ENCODE data around the gene STMP1. TPM values are rescaled to one million over a fixed set of nuclear protein-coding genes. Genes with fewer than 3 reads are reported as not detected.
"Not testable (repeated sequence)": the region's sequence is repeated elsewhere in the genome, so short reads cannot be mapped to it uniquely, and the experiment has no call there.

STMP1 gene
- total RNA-seq, result 6.6 and 8.0 TPM in 2 replicates

DNA sequence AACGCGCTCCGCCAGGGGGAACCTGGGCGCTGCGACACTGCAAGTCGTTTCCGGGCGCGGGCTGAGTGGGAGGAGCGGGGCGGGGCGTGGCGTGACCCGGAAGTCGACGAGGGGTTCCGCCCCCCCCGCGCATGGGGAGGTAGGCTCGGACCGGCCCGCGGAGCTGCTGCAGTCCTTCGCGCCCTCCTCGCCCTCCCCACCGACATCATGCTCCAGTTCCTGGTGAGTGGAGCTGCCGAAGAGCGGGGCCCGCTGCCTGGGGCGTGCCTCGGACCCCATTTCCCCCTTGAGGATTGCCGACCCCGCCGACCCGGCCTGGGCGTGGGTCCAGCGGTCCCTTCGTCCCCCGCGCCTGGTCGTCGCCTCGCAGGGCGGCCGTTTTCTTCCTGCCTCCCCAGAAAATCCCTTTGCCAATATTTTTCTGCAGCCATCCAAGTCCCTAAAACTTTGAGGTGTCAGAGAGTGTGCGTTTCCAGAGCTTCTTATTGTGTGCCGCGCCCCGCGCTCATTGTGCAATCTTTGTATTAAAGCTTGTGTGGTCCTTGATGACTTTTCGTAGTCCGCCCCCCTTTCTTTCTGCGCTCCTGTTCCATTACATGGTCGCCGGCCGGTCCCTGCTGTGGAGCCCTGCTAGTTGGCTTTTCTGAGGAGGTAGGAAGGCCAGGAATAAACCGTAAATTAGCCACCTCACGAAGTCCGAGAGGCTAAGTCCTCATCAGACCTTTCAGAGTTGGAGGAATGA, at the start of gene STMP1:
Gene STMP1, plus strand, starts transcription at position 142 of the 742 bp plus-strand sequence.
- DNase-seq (ENCODE audit: low read depth, low spot score), result peak; percentile 86

DNA sequence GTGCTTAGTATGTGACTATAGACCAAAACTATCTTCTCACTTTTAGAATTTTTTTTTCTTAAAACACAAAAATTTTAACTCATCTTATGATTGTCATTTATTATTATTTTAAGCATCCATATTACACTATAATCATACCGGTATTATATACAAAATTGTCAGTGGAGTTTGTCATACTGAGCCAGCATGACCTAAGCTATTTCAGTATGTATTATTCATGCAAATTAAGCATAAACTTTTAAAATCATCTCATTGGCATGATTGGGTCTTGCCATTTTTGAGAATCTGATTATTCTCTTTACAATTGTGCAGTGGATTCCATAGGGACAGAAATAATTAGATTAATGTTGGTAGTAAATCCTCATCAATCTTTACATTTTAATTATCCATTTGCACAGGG, 46.2 kb upstream of the STMP1 start:
- DNase-seq (ENCODE audit: low read depth, low spot score), result no peak

DNA sequence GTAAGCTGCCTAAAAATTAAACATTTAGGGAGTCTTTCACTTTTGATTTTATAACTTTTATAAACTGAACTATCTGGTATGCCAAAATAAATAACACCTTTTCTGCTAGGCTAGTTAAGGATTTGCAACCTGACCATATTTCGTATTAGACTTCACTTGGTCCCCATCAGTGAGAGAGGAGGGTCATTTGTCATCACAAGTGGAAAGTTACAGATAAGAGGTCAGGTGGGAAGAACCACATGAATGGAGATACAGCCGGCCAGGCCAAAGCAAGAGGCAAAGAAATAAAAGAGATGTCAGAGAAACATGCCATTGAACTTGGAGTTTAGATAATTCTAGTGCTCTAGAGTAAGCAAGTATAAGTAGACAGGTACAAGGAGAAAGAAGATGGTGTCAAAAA, 44.5 kb upstream of the STMP1 start:
- no peak for DNase-seq (ENCODE audit: low read depth, low spot score)

DNA sequence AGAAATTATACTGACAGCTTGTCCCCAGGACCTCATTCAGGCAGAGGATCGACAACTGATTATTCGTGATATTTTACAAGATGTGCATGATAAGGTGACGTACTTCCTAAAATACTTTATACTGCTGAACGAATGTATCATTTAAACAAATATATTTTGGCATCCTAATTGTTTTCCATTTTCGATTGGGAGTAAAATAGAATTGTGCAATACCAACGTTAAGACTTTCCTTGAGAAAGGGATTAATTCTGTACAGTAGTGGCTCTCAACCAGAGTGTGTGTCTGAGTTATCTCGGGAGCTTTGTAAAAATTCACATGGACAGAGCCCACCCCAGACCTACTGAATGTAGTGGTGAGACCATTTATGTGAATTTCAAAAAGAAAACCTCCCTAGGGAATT, 43.8 kb upstream of the STMP1 start:
- no peak for DNase-seq (ENCODE audit: low read depth, low spot score)

DNA sequence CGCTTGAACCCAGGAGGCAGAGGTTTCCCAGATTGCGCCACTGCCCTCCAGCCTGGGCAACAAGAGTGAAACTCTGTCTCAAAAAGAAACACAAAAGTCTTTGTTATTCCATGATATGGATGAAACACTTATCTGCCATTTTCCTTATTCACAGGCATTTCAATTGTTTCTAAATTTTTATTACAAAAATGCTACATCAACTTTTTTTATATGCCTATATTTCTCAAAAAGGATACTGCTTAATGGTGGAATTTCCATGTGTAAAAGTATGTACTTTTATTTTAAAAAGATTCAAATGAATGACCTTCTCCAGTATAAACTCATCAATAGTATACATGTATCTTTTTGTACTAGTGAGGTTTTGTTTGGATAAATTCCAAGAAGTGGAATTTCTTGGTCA, 41.9 kb upstream of the STMP1 start:
- no peak for DNase-seq (ENCODE audit: low read depth, low spot score)

DNA sequence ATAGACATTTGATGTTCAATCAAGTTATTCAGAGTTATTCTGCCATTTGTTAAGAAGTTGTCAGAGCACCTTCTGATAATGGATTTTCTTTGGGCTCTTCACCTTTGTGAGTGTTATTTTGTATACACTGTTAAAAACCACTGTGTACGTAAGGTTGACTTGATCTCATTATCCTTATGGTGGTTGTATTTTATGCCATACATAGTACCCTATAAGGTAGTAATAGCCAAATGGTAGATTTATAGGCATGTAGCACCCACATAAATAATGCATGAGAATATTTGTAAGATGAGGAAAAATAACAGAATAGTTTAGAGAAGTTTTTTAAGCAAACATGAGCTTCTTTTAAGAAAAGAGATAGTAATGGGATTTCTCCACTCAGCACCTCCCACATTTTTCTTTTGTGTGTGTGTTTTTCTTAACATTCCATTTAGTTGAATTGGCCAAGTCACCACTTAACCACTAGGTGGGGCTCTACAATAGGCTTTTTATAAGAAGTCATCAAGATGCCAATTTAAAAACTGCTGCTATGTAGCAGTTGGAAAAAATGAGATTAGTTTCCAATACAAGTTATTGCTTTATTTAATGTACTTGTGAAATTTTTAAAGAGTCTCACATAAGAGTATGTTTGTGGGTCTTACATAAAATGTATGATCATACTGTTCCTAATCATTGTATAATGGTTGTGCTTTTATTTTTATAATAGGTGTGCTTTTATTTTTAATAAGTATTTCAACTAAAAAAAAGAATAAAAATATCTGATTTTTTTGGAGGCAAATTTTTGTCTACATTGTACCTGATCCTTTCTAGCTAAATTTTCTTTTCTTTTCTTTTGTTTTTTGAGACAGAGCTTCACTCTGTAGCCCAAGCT, 41.1 kb upstream of the STMP1 start:
- DNase-seq (ENCODE audit: low read depth, low spot score), result peak; percentile 57

DNA sequence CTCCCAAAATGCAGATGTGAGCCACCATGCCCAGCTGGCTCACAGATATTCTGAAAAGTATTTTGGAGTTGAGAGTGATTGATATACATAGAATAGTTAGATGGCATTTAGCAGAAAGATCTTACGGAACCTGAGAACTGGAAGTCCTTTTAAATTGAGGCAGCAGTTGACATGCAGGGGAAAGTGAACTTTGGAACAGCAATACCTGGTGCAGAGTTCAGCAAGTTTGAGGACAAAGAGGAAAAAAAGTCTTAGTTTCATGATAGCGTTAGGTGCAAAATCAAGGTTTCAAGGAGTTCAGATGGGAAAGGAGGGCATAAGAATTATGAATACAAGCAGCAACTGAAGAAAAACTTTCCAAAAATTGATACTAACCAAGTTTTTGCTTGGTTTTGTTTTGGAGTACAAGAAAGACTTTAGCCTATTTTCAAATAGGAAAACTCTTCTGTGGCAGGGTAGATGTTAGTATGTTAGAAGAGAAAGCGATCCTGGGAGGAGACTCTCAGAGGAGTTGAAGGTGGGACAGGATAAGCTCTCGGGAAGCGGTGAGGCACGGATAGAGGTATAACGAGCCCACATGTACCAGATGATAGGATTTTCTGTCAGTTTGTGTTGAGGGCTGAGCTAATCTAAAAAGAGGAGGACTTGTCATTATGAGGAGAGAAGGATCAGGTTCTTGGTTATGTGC, 28.0 kb upstream of the STMP1 start:
- DNase-seq (ENCODE audit: low read depth, low spot score), result no peak

DNA sequence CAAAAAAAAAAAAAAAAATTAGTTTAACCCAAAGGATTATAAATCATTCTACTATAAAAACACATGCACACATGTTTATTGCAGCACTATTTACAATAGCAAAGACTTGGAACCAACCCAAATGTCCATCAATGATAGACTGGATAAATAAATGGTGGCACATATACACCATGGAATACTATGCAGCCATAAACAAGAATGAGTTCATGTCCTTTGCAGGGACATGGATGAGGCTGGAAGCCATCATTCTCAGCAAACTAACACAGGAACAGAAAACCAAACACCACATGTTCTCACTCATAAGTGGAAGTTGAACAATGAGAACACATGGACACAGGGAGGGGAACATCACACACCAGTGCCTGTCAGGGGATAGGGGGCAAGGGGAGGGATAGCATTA, 22.6 kb upstream of the STMP1 start:
- not testable (repeated sequence) for DNase-seq (ENCODE audit: low read depth, low spot score)

DNA sequence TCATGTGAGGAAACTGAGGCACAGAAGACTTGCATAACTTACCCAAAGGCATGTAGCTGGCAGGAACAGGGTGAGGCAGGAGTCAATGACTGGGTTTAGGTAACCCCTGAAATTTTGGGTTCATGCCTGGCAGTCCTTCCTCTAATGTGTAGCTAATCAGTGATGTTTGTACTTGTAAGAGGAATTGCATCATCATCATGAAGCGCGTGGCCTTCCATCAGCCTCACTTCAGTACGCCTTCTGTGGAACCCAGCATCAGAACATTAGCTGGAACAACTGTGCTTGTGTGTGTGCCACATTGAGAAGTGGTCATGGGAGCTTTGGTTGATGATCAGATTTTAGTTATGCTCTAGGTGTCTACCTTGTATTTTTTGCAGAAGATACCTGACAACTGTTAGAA, 18.2 kb upstream of the STMP1 start:
- DNase-seq (ENCODE audit: low read depth, low spot score), result no peak

DNA sequence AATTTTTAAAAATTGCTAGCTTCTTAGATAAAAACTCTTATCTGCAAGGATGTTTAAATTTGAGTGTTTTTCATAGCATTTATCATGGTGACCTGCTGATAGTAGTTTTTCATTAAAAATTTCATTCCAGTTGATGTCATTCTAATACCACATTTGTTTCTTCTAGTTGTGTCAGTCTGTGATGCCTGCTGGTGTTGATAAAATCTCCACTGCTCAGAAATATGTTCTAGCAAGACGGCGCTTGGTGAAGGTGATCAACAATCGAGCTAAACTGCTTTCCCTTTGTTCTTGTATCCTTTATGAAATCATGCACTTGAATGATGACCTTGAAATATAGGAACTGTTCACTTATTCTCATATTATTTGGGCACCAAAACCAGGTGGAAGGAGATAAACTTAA, 17.6 kb upstream of the STMP1 start:
- DNase-seq (ENCODE audit: low read depth, low spot score), result no peak

DNA sequence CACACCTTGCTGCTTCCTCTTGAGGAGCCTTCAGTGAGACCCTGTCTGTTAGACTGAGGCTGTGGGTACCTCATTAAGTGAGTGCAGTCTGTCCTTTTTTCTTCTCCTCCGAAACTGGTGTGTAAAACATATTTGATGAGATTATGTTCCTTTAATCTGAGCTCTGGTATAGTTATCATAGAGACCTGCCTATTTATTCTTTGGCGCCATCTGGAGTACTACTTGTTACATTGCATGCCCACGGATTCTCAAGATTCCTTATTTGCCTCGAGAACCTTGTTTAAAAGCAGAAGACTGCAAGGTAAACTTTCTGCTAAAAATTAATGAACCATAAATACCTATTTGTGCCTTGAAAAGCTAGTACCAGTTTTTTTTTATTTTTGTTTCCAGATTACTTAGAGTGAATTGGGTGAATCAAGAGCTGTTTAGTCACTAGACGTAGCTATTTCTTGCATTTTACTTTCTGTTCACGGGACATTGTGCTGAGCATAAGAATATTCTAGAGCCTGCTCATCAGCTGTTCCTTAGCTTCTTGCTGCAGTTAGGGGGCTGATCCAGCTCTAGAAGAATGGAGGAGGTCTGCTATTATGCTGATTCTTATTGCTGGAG, 16.9 kb upstream of the STMP1 start:
- no peak for DNase-seq (ENCODE audit: low read depth, low spot score)

DNA sequence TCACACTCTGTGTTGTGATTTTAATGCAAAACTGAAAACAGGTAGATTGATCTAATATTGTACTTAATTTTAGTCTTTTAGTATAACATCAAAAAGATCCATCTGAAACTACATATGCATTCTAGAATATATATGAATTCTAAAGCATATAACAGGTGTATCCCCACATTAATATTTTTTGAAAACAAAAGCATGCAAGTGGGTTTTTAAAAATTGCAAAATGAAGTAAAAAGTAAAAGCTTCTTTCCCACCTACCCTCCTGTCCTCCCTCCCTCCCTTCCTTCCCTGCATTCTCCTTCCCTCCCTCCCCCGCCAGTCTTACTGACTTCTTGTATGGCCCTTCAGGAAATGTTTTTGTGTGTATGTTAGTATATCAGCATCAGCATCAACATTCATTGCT, 14.6 kb upstream of the STMP1 start:
- no peak for DNase-seq (ENCODE audit: low read depth, low spot score)

DNA sequence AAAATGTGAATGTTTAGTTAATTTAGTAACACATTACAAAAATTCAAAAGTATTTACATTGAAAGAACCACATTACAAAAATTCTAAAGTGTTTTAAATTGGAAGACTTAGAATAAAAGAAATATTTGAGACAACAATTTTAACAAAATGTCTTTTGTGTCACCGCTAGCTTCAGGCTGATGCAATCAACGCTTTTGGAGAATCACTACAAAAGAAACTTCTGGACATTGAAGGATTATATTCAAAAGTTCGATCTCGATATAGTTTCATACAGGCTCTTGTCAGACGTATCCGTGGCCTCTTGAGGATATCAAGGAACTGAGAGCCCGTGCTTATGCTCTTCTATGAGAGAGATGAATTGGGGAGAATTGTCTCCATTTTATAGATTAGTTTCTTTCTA, 14.1 kb upstream of the STMP1 start:
- DNase-seq (ENCODE audit: low read depth, low spot score), result no peak

DNA sequence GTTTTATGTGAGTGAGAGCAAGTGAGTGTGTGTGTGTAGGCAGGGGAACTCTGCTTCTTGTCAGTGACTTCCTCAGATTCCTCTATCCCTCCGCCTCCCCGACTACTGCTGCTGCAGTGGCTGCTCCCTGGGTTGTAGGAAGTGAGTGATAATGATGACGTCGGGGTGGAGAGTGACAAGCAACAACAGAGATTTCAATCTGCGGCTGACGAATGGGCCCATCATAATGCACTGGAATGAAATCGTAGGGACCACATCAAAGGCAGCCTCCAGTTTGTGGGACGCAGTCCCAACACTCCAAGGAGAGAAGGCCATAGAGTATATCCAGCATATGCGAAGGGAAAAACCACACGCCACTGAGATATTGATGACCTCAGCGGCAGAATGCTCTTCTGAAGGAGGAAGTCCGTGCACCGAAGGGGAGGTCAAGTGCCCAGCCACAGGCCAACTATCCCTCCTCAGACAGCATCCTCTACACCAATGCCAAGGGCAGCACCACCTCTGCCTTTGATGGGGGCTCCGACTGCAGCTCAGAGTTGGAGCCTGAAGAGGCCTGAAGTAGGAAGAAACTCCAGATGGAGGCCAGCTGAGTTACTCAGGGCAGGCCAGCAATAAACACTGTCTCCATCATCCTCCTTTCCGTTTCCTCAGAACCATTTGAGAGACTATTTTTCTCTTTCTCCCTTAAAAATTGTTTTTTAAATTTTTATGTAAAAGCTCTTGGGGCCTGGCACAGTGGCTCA, 11.3 kb upstream of the STMP1 start:
- no peak for DNase-seq (ENCODE audit: low read depth, low spot score)

DNA sequence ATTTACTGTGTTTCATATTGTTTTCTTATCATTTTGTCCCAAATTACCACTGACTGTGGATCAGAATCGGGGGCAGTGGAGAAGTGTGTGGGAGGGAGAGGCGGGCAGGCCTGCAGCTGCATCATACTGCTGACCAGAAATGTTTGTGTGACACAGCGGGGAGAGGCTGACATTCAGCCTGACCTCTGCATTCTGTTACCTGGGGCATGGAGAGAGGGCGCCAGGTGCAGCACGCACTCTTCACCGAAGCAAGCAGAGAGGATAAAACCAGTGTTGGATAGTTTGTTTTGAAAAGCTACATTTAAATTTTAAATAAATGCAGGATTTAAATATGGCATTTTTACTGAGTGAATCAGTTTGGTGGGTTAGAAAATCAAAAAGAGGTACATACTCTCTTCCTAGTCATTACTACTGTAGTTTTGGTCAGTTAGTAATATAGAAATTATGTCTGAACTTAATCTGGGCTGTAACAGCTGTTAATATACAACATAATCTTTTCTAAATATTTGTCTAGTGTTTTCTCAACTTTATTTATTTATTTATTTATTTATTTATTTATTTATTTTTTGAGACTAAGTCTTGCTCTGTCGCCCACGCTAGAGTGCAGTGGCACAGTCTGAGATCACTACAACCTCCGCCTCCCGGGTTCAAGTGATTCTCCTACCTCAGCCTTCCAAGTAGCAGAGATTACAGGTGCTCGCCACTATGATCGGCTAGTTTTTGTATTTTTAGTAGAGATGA, 8.8 kb upstream of the STMP1 start:
- no peak for DNase-seq (ENCODE audit: low read depth, low spot score)

DNA sequence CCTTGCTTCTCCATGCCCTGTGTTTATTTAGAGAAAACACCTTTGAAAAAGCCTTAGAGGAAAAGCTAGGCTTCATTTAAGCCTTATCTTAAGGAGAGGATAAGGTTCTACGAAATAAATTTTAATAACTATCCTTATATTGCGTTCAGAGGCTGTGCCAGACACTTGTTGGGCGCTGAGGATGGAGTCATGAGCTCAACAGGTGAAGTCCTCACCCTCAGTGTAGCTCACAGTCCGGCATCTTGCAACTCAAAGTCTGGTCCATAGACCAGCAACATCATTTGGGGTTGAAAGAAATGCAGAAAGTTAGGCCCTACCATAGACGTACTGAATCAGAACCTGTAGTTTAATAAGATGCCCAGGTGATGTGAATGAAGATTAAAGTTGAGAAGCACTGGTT, 3.8 kb upstream of the STMP1 start:
- no peak for DNase-seq (ENCODE audit: low read depth, low spot score)

DNA sequence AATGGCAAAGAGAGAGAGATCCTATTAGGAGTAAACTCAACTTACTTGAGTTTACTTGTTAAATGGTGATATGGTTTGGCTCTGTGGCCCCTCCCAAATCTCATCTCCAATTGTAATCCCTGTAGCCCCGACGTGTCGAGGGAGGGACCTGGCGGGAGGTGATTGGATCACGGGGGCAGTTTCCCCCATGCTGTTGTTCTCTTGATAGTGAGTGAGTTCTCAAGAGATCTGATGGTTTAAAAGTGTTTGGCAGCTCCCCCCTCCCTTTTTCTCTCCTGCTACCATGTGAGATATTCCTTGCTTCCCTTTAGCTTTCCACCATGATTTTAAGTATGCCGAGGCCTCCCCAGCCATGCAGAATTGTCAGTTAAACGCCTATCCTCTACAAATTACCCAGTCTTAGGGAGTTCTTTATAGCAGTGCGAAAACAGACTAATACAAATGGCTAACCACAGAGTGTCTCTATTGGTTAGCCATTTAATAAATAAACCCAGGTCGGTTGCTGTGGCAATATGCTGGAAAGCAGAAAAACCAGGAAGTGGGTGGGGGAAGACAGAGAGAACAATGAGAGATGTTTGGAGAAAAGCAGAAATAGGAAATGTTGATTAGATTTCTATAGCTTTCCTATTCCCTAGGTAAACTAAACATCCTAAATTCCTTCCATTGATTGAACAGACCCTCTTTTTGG, 3.0 kb upstream of the STMP1 start:
- DNase-seq (ENCODE audit: low read depth, low spot score), result peak; percentile 64

DNA sequence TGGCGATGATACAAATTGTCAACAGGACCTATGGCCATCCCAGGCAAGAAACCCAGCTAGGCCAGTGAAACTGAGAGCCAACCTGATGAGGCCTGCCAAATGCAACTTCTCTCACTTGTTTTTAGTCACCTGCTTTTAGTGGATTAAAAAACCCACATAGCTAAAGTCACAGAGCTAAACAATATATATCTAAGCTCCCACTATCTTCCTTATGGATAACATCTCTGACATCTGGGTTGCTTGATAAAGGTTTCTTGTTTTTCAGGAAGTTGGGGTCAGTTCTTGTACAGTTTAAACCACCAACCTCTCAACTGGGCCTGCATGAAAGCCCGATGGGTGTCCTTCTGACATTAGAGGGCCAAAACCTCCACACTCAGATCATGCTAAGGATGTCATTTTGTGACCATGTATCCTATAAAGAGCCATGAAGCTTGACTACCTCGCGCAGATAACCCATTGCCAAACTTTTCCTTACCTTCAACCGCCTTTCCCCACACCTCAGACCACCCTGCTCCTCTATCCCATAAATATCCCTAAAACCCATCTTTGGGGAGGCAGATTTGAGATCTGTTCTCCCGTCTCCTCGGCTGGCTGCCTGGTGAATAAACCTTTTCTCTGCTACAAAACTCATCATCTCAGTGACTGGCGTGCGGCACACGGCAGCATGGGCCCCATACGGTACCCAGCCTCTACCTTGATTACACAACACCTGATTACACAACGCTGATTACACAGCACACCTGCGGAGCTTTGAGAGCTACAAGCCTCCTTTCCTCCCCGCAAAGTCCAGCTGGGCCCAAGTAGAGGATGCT, 797 bp upstream of the STMP1 start:
- no peak for DNase-seq (ENCODE audit: low read depth, low spot score)

DNA sequence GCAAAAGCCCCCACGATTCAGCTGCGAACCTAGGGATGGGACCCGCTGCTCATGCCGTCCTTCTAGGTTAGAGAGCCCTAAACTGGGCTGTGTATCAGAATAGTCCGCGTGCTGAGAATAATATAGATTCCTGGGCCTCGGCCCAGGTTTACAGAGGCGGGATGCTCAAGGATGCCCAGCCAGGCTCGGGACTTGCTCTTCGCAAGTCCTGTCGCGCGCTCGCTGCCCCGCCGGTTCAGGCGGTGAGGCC, 266 bp upstream of the STMP1 start:
- no peak for DNase-seq (ENCODE audit: low read depth, low spot score)

All from pulmonary artery endothelial cell (primary cell).